Subcutaneous abdominal adipose tissue (tissue), 5 donors: ENCODE results near the gene MEIOC.
"Not testable (repeated sequence)": the region's sequence is repeated elsewhere in the genome, so short reads cannot be mapped to it uniquely, and the experiment has no call there.

Source experiments
- H3K27ac ChIP-seq: one replicate; pipeline ENCODE4 v1.7.0; 2013; ENCODE audit warnings: low read depth, mild to moderate bottlenecking, inconsistent platforms, low read length, moderate library complexity
- H3K27me3 ChIP-seq, 5 donors: one replicate each; pipeline ENCODE4 v1.7.0; 2013; ENCODE audit warnings: low read length in 5 of 5, inconsistent platforms in 1 of 5; ENCODE audit not compliant: control insufficient read depth in 5 of 5, insufficient read depth in 4 of 5
- H3K36me3 ChIP-seq, 5 donors: one replicate each; pipeline ENCODE4 v1.7.0; 2013; ENCODE audit warnings: low read length in 5 of 5; ENCODE audit not compliant: control insufficient read depth in 5 of 5, insufficient read depth in 5 of 5
- H3K4me1 ChIP-seq, 5 donors: one replicate each; pipeline ENCODE4 v1.7.0; 2013; ENCODE audit warnings: low read length in 5 of 5, mild to moderate bottlenecking in 3 of 5, moderate library complexity in 1 of 5; ENCODE audit not compliant: control insufficient read depth in 5 of 5, insufficient read depth in 5 of 5
- H3K4me3 ChIP-seq, 5 donors: one replicate each; pipeline ENCODE4 v1.7.0; 2013; ENCODE audit warnings: low read length in 5 of 5, low read depth in 1 of 5
- H3K9ac ChIP-seq, 5 donors: one replicate each; pipeline ENCODE4 v1.7.0; 2013; ENCODE audit warnings: low read length in 5 of 5, mild to moderate bottlenecking in 4 of 5, moderate library complexity in 3 of 5
- H3K9me3 ChIP-seq, 5 donors: one replicate each; pipeline ENCODE4 v1.7.0; 2013; ENCODE audit warnings: low read length in 5 of 5; ENCODE audit not compliant: control insufficient read depth in 5 of 5
- donor health status: healthy.
- donor health status: healthy.
- donor health status: healthy.
- donor health status: healthy.
- donor health status: healthy.

The MEIOC gene

DNA sequence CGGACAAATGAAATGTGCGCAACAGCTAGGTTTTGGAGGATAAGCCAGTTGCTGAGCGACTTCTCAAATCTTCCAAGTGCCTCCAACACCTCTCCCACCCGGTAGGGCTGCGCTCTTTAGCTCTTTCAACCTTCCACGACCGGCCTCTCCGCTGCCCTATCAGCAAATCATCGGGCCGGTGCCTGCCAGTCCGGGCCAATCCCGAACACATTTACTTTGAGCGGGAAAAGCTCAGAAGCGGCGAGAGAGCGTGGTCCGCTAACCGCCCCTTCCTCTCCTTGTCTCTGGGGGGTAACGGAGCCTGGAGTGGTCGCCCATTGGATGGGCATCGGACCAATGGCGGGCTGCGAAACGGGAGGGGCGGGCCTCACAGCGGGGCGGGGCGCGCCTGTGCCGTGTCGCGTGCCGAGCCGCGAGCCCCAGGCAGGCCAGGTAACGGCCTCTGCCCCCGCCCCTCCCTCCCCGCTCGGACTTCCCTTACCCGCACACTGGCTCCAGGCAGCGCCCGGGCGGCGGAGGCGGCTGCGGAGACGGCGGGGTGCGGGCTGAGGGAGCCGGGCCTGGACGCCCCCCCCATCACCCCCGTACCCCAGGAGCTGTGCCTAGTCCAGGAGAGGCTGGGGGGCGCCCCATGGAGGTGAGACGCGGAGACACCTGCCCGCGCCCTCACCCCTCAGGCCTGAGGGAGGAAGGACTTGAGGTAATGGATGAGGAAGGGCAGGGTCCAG, at the start of gene MEIOC:
TSS of gene MEIOC (plus strand) at position 486 of the 728 bp plus-strand sequence. CDS start at position 632, 146 bp downstream.
- Histone ChIP-seq H3K27me3 (peaks cover 8 to 27% (median 10%) of the 10 kb centered on the region in 5 donors), H3K9ac (no peak within 1 kb of the TSS), H3K36me3 (no peaks in the 10 kb centered on the region), H3K4me1 (peaks cover 0 to 8% (median 0%) of the 10 kb centered on the region in 5 donors), H3K9me3 (no peaks in the 10 kb centered on the region), H3K4me3 (peak within 1 kb of the TSS in 3 of 5 donors; percentile 17 to 42 (median 26)), H3K27ac (no peak within 1 kb of the TSS)

DNA sequence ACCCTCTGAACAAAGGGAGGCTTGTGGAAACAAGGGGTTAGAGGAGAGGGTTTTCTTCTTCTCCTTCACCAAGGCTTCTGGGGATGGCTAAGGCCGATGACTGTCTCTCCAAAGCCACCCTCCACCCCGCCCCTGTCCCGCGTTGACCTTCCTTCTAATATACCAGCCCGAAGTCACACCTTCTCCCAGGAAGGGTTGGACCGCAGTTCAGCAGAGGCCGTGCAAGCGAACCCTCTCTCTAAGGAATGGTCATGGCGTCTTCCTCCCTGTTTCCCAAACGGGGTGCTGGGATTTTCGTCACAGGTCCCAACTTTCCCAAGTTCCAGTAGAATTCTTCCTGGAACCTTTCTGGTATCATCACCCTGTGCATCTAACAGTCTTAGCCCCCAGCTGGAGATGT, 49.6 kb upstream of the MEIOC start:
- Histone ChIP-seq H3K27me3 (peaks cover 0 to 2% (median 0%) of the 10 kb centered on the region in 5 donors), H3K9me3 (no peaks in the 10 kb centered on the region), H3K9ac (no peak overlapping the region), H3K36me3 (no peaks in the 10 kb centered on the region), H3K4me3 (no peak overlapping the region), H3K27ac (no peak overlapping the region), H3K4me1 (peaks cover 0 to 35% (median 10%) of the 10 kb centered on the region in 5 donors)

DNA sequence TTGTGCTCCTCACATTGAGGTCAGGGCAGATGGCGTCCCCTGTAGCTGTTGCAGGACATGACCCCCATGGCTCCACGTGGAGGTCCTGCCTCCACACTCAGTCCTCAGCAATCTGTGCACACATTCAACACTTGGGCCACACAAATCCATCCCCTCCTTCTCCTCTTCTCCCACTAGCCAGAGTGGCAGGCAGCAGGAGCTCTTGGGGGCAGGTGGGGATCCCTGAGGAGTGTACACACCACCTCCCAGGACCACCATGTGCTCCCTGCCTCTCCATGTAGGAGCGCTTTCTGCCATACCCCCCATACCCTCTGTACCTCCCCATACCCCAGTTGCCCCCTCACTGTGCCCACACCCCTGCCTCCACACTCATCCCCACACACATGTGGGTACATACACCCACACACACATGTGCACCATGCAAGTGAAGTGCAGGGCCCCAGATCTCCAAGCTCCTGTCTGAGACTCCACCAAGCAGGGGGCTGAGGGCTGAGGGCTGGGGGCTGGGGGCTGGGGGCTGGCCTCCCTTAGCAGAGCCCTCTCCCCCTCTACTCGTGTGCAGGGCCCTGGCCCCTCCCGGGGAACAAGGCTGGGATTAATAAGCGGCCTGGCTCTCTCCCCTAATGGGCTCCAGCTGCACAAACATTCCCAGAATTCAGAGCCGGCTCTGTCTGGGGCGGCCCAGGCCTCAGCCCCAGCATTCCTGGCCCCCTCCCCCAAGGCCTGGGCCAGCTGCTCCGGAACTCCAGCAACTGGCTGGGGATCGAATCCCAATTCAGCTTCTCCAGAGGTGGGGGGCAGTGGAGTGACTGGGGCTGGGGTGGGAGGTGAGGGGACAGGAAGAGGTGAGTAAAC, 48.2 kb upstream of the MEIOC start:
- Histone ChIP-seq H3K9ac (no peak overlapping the region), H3K36me3 (no peaks in the 10 kb centered on the region)

DNA sequence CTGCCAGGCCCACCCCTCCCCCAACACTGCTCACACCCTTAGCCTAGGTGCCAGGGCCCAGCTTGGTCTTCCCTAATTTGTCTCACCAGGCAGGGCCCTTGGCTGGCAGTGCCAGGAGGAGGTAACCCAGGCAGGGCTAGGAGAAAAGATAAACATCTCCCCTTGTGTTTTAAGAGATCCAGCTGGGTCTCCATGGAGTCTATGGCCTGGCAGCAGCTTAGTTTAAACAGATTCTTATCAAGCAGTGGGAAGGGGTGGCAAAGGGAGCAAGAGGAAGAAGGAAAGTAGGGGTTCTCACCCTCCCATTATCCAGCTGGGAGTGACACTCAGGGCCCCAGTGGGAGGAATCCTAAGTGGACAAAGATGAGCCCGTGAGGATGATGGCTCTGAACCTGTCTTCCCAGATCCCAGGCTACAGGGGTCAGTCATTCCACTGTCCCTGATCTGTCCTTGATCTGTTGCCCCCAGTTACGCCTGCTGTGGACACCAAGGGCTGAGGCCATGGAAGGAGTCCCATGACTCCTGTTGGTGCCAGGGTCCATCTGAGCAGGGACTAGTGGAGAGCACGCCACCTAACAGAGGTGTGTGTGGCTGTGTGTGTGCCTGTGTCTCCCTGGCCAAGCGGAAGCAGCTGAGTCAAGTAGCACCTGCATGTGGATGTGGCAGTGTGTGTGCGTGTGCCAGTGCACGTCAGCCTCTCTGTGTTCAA, 47.4 kb upstream of the MEIOC start:
- Histone ChIP-seq H3K27ac (no peak overlapping the region), H3K4me1 (peaks cover 0 to 29% (median 10%) of the 10 kb centered on the region in 5 donors), H3K9ac (no peak overlapping the region), H3K27me3 (no peaks in the 10 kb centered on the region), H3K36me3 (no peaks in the 10 kb centered on the region), H3K9me3 (no peaks in the 10 kb centered on the region), H3K4me3 (no peak overlapping the region)

More for the DNA sequence above, 48.2 kb upstream of the MEIOC start:
- no peak overlapping the region for H3K4me3 ChIP-seq
- H3K4me1 ChIP-seq, result peaks cover 0 to 29% (median 10%) of the 10 kb centered on the region in 5 donors
- no peak overlapping the region for H3K27ac ChIP-seq
- H3K27me3 ChIP-seq, result no peaks in the 10 kb centered on the region
- no peaks in the 10 kb centered on the region for H3K9me3 ChIP-seq

DNA sequence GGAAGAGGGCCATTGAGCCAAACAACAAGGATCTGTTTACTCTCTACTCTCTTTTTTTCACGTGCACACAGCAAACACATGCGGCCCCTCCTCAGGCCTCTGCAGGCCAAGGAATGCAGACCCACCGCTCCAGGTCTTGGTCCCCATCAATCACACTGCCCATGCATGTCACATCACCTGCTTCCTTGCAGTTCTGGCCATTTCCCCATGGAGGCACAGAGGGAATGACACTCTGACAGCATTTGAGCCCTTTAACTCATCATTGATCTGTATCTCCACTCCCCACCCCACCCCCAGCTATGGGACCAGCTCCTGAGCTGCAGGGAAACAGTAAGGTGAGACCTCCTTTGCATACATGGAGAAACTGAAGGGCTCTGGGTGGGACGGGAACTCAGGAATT, 45.9 kb upstream of the MEIOC start:
- no peaks in the 10 kb centered on the region for H3K9me3 ChIP-seq
- no peak overlapping the region for H3K4me3 ChIP-seq
- H3K4me1 ChIP-seq, result peaks cover 0 to 29% (median 10%) of the 10 kb centered on the region in 5 donors
- no peak overlapping the region for H3K27ac ChIP-seq
- H3K27me3 ChIP-seq, result no peaks in the 10 kb centered on the region
- H3K36me3 ChIP-seq, result no peaks in the 10 kb centered on the region
- no peak overlapping the region for H3K9ac ChIP-seq

DNA sequence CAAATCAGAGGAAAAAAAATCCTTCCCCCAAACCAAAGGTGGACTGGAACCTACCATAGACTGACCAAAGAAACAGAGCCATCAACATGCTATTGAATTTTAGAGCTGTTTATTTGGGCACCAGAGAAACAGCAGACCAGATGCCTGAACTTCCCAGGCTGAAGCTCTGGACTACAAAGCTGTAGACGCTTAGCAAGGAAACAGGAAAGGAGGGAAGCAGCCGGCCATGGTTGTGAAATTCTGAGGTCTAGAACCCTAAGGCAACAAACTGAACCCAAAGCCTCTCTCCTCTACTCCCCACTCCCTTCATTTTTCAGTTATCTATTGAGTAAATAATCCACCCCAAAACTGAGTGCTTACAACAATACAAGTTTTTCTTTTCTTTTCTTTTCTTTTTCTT, 45.4 kb upstream of the MEIOC start:
- no peak overlapping the region for H3K27ac ChIP-seq
- no peaks in the 10 kb centered on the region for H3K9me3 ChIP-seq
- no peaks in the 10 kb centered on the region for H3K27me3 ChIP-seq

DNA sequence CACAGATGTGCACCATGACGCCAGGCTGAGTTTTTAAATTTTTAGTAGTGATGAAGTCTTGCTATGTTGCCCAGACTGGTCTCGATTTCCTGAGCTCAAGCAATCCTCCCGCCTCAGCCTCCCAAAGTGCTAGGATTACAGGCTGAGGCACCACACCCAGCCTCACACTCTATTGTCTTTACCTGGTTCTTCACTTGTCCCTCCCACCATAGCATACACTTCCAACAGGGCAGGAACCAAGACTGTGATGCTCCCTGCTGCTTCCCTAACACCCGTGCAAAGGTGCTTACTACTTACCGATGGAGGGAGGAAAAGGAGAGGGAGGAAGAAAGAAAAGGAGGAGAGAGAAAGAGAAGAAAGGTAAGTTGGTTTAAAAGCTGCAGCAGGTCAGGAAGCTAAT, 41.4 kb upstream of the MEIOC start:
- Histone ChIP-seq H3K36me3 (no peaks in the 10 kb centered on the region), H3K4me3 (no peak overlapping the region), H3K9ac (no peak overlapping the region), H3K27ac (no peak overlapping the region), H3K9me3 (no peaks in the 10 kb centered on the region), H3K4me1 (peaks cover 0 to 8% (median 0%) of the 10 kb centered on the region in 5 donors), H3K27me3 (no peaks in the 10 kb centered on the region)

More for the DNA sequence above, 45.4 kb upstream of the MEIOC start:
- H3K4me1 ChIP-seq, result peaks cover 0 to 29% (median 10%) of the 10 kb centered on the region in 5 donors
- H3K36me3 ChIP-seq, result no peaks in the 10 kb centered on the region
- no peak overlapping the region for H3K9ac ChIP-seq
- H3K4me3 ChIP-seq, result no peak overlapping the region

DNA sequence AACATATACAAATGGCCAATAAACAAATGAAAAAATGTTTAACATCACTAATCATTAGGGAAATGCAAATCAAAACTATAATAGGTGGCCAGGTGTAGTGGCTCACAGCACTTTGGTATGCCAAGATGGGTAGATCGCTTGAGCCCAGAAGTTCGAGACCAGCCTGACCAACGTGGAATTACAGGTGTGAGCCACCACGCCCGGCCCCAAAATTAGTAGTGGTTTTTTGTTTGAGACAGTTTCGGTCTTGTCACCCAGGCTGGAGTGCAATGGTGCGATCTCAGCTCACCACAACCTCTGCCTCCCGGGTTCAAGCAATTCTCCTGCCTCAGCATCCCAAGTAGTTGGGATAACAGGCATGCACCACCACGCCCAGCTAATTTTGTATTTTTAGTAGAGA, 37.6 kb upstream of the MEIOC start:
- not testable (repeated sequence) for H3K4me3 ChIP-seq, H3K4me1 ChIP-seq, H3K27ac ChIP-seq, H3K36me3 ChIP-seq, H3K27me3 ChIP-seq, H3K9me3 ChIP-seq, H3K9ac ChIP-seq

DNA sequence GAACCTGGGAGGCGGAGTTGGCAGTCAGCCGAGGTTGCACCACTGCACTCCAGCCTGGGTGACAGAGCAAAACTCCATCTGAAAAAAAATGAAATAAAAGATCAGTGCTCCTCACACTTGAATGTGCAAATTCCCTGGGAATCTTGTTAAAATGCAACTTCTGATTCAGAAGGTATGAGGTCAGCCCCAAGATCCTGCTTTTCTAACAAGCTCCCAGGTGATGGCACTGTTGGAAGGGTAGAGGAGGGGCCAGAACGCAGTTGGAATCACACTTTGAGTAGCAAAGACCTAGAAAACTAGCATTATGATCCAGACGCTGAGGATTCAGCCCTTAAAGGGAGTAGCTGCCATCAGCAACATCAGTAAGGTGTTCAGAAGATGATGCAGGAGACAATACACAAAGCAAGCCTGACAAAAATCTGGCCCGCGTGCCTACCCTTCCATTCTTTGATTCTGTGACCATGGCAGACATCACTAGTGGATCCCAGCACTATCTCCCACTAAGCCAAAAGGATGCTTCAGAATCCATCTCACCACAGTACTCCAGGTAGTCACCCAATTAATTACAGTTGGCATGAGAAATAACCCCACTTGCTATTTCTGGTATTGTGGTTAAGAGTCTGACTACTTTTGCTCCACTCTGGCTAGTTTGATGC, 33.1 kb upstream of the MEIOC start:
- Histone ChIP-seq H3K27me3 (peaks cover 0 to 4% (median 3%) of the 10 kb centered on the region in 5 donors), H3K9ac (no peak overlapping the region), H3K4me3 (no peak overlapping the region), H3K9me3 (no peaks in the 10 kb centered on the region), H3K36me3 (no peaks in the 10 kb centered on the region), H3K27ac (no peak overlapping the region), H3K4me1 (peaks cover 0 to 2% (median 1%) of the 10 kb centered on the region in 5 donors)
